Measurements from ENCODE around the gene FGFR3. TPM values are rescaled to one million over a fixed set of nuclear protein-coding genes. Genes with fewer than 3 reads are reported as not detected.

FGFR3 gene
- total RNA-seq, 2 experiments from 2014 or later = not detected

DNA sequence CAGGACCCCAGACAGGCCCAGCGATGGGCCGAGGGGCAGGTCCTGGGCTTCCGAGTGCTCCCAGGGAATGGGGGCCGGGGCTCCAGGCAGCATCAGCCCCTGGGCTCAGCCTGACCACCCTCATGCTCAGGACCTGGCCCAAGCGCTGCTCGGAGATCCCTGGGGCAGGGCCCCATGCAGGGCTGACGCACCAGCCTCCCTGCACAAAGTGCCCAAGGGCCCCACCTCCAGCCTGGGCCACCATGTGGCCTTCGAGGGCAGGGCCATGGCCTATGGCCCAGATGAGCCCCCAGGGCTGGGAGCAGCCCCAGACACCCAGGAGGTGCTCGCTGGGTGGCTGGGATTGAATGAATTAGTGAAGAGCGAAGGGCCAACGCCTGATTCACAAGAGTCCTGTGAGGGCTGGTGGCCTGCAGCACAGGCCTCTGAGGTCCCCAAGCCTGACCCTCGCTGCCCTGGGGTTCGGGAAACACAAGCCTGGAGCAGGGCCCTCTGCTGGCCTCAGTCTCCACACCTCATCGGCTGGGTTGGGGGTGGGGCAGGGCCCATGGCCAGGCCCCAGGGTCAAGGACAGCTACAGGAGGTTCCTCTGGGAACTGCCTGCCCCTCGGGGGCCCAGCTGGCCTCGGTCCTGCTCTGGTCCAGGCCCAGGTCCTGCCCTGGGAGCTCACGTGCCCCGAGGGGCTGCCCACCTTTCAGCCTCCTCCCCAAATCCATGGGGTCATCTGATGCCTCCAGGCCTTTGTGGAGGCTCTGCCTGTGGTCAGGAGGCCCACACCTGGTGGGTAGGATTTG, 13.3 kb upstream of the FGFR3 start:
- POLR2A ChIA-PET = no interaction called here
- Histone ChIP-seq H3K36me3 (ENCODE audit: insufficient read depth, low read length) (no peaks in the 10 kb centered on the region), H3K4me1 (ENCODE audit: insufficient read depth, low read length, poor library complexity, severe bottlenecking) (no peaks in the 10 kb centered on the region), H3K9me2 (ENCODE audit: insufficient read depth, low read length) (no peaks in the 10 kb centered on the region), H3K4me2 (ENCODE audit: low read length) (no peak overlapping the region), H2AFZ (ENCODE audit: low read length) (no peak overlapping the region), H3K4me3 (ENCODE audit: low read depth, low read length, poor library complexity, severe bottlenecking) (no peak overlapping the region), H4K20me1 (ENCODE audit: insufficient read depth, low read length) (no peaks in the 10 kb centered on the region), H3K9me3 (ENCODE audit: low read length) (no peaks in the 10 kb centered on the region), H3K27ac (ENCODE audit: low read depth, low read length, poor library complexity, severe bottlenecking) (no peak overlapping the region), H3K79me2 (ENCODE audit: insufficient read depth, low read depth, low read length) (no peaks in the 10 kb centered on the region)
- no peak for DNase-seq (ENCODE audit: low spot score)
- intact Hi-C loops (cut with micrococcal nuclease; ENCODE audit: unreplicated experiment) = no loop called here
- TF ChIP-seq, protein P1, sequence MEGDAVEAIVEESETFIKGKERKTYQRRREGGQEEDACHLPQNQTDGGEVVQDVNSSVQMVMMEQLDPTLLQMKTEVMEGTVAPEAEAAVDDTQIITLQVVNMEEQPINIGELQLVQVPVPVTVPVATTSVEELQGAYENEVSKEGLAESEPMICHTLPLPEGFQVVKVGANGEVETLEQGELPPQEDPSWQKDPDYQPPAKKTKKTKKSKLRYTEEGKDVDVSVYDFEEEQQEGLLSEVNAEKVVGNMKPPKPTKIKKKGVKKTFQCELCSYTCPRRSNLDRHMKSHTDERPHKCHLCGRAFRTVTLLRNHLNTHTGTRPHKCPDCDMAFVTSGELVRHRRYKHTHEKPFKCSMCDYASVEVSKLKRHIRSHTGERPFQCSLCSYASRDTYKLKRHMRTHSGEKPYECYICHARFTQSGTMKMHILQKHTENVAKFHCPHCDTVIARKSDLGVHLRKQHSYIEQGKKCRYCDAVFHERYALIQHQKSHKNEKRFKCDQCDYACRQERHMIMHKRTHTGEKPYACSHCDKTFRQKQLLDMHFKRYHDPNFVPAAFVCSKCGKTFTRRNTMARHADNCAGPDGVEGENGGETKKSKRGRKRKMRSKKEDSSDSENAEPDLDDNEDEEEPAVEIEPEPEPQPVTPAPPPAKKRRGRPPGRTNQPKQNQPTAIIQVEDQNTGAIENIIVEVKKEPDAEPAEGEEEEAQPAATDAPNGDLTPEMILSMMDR (conservative IDR thresholded peaks at IDR 0.05; ENCODE audit: low read length) = no peak
- no peak for TF ChIP-seq EZH2phosphoT487 (IDR thresholded peaks at IDR 0.05; ENCODE audit: borderline replicate concordance, low read depth, low read length)
- CTCF ChIA-PET (ENCODE audit: unreplicated experiment) = no interaction called here
- BruUV-seq (replicated peaks) = no TSS peak

DNA sequence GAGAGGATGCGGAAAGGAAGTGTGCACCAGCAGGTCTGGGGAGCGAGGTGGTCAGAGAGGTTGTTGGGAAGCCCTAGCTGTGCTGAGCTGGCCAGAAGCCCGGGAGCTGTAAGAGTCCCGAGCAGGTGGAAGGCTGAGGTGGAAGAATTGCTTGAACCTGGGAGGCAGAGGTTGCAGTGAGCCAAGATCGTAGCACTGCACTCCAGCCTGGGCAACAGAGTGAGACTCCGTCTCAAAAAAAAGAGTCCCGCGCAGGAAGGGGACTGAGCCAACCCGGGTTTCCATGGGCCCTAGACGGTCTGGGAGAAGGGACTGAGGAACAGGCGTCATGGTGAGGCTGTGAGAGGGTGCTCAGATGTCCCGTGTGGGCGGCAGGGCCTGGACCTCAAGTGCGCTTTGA, 12.7 kb upstream of the FGFR3 start:
- Histone ChIP-seq H3K4me3 (ENCODE audit: low read depth, low read length, poor library complexity, severe bottlenecking) (no peak overlapping the region), H3K79me2 (ENCODE audit: insufficient read depth, low read depth, low read length) (no peaks in the 10 kb centered on the region), H3K36me3 (ENCODE audit: insufficient read depth, low read length) (no peaks in the 10 kb centered on the region), H3K9me2 (ENCODE audit: insufficient read depth, low read length) (no peaks in the 10 kb centered on the region), H3K27ac (ENCODE audit: low read depth, low read length, poor library complexity, severe bottlenecking) (no peak overlapping the region), H3K9me3 (ENCODE audit: low read length) (no peaks in the 10 kb centered on the region), H2AFZ (ENCODE audit: low read length) (no peak overlapping the region), H3K4me2 (ENCODE audit: low read length) (no peak overlapping the region), H3K4me1 (ENCODE audit: insufficient read depth, low read length, poor library complexity, severe bottlenecking) (no peaks in the 10 kb centered on the region), H4K20me1 (ENCODE audit: insufficient read depth, low read length) (no peaks in the 10 kb centered on the region)
- BruUV-seq (replicated peaks) = no TSS peak
- intact Hi-C loops (cut with micrococcal nuclease; ENCODE audit: unreplicated experiment) = no loop called here
- ChIA-PET CTCF (ENCODE audit: unreplicated experiment) (no interaction called here), POLR2A (interaction anchor here (0.6 kb wide), 1 partner anchor 71 kb away, joined by 4 read pairs; no protein-coding TSS in a partner anchor)
- no peak for TF ChIP-seq EZH2phosphoT487 (IDR thresholded peaks at IDR 0.05; ENCODE audit: borderline replicate concordance, low read depth, low read length)
- TF ChIP-seq, protein P1 (conservative IDR thresholded peaks at IDR 0.05; ENCODE audit: low read length) = no peak
- DNase-seq (ENCODE audit: low spot score) = no peak

DNA sequence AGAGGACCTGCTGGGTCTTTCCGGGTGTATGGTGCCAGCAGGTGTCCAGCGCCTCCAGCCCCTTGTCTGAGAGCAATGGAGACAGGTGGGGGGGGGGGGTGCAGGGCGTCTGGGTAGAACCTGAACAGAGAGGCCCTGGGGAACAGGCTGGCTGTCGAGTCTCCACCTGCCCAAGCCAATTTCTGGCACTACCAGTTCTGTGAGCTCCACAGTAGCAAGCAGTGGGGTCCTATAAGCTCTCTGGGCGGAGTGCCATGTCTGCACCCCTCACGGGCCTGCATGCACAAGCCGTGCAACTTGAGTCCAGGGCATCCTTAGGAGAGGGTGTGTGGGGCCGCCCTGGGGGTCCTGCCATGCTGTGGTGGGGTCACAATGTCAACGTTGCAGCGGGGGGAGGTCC, 10.1 kb upstream of the FGFR3 start:
- no peak overlapping the region for H2AFZ ChIP-seq (ENCODE audit: low read length)
- ChIA-PET CTCF (ENCODE audit: unreplicated experiment) (no interaction called here), POLR2A (no interaction called here)
- H3K4me3 ChIP-seq (ENCODE audit: low read depth, low read length, poor library complexity, severe bottlenecking) = no peak overlapping the region
- H4K20me1 ChIP-seq (ENCODE audit: insufficient read depth, low read length) = no peaks in the 10 kb centered on the region
- H3K27ac ChIP-seq (ENCODE audit: low read depth, low read length, poor library complexity, severe bottlenecking) = no peak overlapping the region
- no peaks in the 10 kb centered on the region for H3K79me2 ChIP-seq (ENCODE audit: insufficient read depth, low read depth, low read length)
- no TSS peak for BruUV-seq (replicated peaks)
- H3K4me1 ChIP-seq (ENCODE audit: insufficient read depth, low read length, poor library complexity, severe bottlenecking) = no peaks in the 10 kb centered on the region
- TF ChIP-seq, protein P1 (conservative IDR thresholded peaks at IDR 0.05; ENCODE audit: low read length) = no peak
- no peak for TF ChIP-seq EZH2phosphoT487 (IDR thresholded peaks at IDR 0.05; ENCODE audit: borderline replicate concordance, low read depth, low read length)
- no peaks in the 10 kb centered on the region for H3K9me3 ChIP-seq (ENCODE audit: low read length)
- no peak overlapping the region for H3K4me2 ChIP-seq (ENCODE audit: low read length)
- H3K9me2 ChIP-seq (ENCODE audit: insufficient read depth, low read length) = no peaks in the 10 kb centered on the region
- intact Hi-C loops (cut with micrococcal nuclease; ENCODE audit: unreplicated experiment) = no loop called here
- H3K36me3 ChIP-seq (ENCODE audit: insufficient read depth, low read length) = no peaks in the 10 kb centered on the region
- DNase-seq (ENCODE audit: low spot score) = no peak

All from OCI-LY7 (cell line).